DMS114 treated with DMSO at 0.1 percent for 48 hours (cell line): Measurements from ENCODE around the gene PLEKHO1.
"Not testable (repeated sequence)": the region's sequence is repeated elsewhere in the genome, so short reads cannot be mapped to it uniquely, and the experiment has no call there.

Experiments
- DNase-seq: peaks from one replicate; lab custom pipeline; 2025; ENCODE audit not compliant: unreplicated experiment; lab: John Stamatoyannopoulos, UW

Gene PLEKHO1, protein sequence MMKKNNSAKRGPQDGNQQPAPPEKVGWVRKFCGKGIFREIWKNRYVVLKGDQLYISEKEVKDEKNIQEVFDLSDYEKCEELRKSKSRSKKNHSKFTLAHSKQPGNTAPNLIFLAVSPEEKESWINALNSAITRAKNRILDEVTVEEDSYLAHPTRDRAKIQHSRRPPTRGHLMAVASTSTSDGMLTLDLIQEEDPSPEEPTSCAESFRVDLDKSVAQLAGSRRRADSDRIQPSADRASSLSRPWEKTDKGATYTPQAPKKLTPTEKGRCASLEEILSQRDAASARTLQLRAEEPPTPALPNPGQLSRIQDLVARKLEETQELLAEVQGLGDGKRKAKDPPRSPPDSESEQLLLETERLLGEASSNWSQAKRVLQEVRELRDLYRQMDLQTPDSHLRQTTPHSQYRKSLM

GRCh38 chr1:150149271-150150132 lies at the start of gene PLEKHO1:
PLEKHO1 (plus strand) TSS chr1:150149916; CDS start chr1:150150258, 342 bp downstream.
- DNase-seq = no peak

DNA sequence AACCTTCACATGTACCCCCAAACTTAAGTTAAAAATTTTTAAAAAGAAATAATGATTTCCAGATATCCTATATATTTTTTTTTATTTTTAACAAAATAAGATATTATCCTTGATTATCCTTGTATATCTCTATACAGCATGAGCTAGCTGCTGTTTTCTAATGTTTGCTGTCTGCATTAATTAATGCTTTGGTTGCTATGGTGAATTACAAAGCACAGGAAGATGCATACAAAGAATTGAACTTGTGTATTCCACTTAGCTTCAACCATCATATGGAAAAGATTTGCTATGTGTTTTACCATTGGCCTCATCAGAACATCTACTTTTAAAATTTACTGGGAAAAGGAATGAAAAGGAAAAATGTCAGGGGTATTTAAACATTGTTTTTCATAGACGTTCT lies 46.7 kb upstream of the PLEKHO1 start:
- DNase-seq = no peak

DNA sequence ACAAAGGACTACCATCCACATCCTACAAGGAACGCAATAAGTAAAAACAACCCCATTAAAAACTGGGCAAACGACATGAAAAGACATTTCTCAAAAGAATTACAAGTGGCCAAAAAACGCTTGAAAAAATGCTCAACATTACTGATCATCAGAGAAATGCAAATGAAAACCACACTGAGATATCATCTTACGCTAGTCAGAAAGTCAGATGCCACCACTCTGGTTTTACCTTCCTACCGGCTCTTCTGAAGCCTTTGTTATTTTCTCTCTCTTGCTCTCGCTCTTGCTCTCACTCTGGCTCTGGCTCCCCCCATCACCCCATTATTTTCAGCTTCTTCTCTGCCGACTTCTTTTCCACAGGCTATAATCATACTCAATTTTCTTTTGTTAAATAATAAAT lies 43.4 kb upstream of the PLEKHO1 start:
- DNase-seq = no peak

DNA sequence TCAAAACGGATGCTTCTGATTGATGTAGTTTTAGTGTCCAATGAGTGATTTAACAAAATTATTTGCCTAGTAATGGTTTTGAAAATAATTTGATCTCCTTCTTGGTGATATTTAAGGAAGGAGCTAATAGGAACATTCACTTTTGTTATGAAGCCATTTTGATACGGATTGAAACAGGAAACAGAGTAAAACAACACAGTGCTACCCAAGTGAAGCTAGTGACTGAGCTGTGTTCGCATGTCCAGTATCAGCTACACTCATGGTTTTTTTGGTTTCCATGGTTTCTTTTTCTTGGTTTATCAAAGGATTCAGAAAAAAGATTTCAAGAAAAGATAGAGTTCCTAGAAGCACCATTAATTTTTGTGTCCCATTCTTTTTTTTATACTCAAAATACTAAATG lies 40.1 kb upstream of the PLEKHO1 start:
- no peak for DNase-seq

DNA sequence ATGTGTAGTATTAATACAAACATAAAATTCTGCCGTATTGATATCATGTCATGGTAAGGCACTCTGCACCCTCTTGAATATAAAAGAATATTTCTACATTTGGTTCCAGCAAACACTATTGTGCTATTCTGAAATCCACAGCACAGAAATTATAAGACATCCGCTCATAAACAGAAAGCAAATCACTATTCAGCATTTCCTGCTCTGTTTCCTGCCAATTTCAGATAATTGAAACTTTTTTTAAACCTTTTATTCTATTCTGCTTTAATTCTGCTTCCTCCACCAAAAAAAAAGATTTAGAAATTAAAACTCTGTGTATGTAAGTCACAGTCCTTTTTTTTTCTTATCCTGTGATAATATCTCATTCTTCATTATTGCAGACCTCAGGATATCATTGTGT lies 39.6 kb upstream of the PLEKHO1 start:
- DNase-seq = no peak

- no peak for DNase-seq
These were observed 38.0 kb upstream of the PLEKHO1 start for GRCh38 chr1:150111670-150112069.

- DNase-seq = no peak
These were observed 34.6 kb upstream of the PLEKHO1 start for GRCh38 chr1:150115121-150115520.

GRCh38 chr1:150118716-150119115 lies 31.0 kb upstream of the PLEKHO1 start:
- DNase-seq = no peak

DNA sequence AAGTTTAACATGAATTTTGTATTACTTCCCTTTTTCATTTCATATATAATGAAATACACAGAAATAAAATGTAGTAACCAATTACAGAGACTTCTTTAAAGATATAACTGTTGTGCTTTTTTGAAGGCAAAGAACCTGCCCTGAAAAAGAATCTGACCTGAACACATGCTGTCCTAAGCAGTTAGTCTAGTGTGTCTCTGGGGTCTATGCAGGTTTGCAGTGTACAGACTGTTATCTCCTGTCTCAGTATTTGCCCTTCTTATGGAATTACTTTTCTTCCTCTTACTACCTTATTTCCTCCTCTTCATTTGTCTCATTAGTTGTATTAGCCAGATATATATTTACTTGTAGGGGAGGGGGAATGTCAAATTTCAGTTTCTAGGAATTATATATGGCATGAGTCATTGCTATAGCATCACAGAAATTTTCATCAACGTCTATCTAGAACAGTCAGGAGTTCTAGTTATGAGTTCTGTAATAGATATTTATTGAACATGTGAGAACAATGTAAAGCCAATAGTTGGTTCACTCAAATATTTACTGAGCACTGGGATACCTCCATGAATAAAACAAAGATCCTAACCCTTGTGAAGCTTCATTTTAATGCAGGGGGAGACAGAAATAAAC lies 28.4 kb upstream of the PLEKHO1 start:
- no peak for DNase-seq

DNA sequence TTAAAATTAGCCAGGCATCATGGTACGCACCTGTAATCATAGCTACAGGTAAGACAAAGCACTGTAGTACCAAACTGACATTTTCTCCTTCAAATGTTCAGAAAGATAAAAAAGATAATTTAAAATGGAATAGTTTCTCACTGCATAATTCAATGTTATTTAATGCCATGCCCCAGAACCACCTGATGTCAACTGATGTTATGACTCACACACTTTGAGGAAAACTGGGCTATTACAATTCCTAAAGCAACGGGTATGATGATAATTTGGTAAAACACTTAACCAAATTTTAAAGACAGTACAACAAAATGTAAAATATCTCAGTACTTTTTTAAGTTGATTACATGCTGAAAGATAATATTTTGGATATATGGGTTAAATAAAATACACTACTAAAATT lies 22.9 kb upstream of the PLEKHO1 start:
- no peak for DNase-seq

DNA sequence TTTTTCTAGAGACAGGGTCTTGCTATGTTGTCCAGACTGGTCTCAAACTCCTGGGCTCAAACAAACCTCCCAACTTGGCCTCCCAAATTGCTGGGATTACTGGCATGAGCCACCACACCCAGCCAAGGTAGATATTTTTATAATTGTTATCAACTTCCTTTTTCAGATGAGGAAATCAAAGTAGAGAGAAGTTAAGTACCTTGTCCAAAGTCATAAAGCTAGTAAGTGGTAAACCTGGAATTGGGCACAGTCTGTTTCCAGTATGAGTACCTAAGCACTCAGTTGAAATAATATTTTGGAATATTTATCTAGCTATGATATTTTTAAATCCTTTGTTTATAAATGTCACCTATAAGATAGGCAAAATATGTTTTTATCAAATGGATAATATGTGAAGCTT lies 22.3 kb upstream of the PLEKHO1 start:
- DNase-seq = no peak

DNA sequence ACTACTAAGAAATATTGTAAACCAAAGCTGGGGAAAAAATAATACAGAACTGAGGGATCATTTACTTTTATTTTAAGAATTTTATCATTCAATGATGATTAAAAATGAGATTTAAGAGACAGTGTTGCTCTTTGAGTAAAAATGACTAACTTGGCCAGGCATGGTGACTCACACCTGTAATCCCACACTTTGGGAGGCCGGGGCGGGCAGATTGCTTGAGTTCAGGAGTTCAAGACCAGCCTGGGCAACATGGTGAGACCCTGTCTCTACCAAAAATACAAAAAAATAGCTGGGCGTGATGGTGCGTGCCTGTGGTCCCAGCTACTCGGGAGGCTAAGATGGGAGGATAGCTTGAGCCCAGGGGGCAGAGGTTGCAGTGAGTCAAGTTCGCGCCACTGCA lies 21.8 kb upstream of the PLEKHO1 start:
- no peak for DNase-seq

GRCh38 chr1:150132372-150132771 lies 17.3 kb upstream of the PLEKHO1 start:
- no peak for DNase-seq

DNA sequence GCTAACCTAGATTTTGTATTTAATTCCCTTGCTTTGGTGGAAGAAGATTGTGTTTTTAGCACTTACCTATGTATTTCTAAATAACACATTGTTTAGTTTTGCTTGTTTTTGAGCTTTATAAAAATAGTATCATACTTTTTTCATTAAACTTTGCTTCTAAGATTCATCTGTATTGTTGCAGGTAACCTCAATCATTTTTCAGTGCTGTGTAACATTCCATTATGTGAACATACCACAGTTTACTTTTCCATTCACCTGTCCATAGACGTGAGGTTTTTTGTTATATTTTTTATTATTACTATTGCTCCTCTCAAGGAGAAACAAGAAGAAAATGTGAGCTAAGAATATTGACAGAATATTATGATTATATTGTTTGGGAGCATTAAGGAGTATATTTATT lies 15.2 kb upstream of the PLEKHO1 start:
- DNase-seq = no peak

DNA sequence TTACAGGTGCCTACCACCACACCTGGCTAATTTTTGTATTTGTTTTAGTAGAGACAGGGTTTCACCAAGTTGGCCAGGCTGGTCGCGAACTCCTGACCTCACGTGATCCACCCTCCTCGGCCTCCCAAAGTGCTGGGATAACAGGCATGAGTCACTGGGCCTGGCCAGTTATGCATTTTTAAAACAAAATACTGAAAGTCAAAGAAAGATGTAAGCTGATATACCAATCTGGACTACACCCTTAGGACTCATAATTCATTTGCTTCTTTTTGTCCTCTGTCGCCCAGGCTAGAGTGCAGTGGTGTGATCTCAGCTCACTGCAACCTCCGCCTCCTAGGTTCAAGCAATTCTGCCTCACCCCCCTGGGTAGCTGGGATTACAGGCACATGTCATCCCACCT lies 14.3 kb upstream of the PLEKHO1 start:
- DNase-seq = not testable (repeated sequence)

DNA sequence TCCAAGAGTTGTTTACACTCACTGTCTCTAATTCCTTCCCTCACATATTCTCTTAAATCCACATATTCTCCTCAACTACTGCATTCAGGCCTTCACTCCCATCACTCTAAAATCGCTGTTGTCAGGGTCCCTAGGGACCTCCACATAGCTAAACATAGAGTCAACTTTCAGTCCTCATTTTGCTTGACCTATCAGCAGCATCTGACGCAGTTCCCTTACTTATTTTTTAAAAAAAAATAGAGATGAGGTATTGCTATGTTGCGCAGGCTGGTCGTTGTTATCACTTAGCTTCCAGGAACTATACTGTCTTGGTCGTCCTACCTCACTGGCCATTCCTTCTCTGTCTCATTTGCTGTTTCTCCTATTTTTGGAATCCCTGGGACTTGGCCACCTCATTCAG lies 11.7 kb upstream of the PLEKHO1 start:
- no peak for DNase-seq

GRCh38 chr1:150141452-150141851 lies 8.3 kb upstream of the PLEKHO1 start:
- DNase-seq = no peak

DNA sequence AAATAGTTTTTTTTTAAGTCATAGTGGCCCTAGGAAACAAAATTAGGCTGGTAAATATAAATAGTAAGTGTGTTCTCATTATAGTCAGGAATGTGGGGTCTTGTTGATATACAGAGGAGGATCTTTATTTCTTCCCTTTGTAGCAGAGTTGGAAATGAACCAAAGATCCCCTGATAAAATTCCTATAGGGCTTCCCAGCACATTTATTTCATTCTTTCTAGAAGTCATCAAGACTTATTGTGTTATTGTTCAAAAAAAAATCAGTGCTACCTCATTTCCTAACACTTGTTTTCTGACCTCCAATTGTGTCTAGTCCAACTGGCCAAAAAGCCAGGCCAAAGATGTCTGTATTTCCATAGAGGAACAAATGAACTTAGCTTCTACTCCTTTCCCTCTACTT lies 7.6 kb upstream of the PLEKHO1 start:
- no peak for DNase-seq

DNA sequence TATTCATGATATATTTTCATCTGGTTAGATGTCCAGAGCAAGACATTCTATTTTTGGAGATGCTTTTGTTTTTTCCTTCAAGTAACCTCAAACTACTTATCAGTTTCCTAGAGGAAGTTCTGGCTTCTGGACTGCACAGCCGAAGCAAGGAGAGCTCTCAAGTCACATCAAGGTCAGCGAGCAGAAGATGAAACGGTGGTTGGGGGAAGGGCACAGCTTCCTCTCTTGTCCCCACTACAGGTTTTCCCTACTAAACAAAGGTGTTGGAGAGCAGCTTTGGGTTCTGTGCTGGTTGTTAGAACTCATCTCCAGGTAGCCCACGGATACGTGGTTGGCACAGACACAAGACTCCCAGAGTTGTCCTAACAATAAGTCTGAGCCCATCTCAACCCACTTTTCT lies 5.1 kb upstream of the PLEKHO1 start:
- no peak for DNase-seq

GRCh38 chr1:150146016-150146415 lies 3.7 kb upstream of the PLEKHO1 start:
- not testable (repeated sequence) for DNase-seq

DNA sequence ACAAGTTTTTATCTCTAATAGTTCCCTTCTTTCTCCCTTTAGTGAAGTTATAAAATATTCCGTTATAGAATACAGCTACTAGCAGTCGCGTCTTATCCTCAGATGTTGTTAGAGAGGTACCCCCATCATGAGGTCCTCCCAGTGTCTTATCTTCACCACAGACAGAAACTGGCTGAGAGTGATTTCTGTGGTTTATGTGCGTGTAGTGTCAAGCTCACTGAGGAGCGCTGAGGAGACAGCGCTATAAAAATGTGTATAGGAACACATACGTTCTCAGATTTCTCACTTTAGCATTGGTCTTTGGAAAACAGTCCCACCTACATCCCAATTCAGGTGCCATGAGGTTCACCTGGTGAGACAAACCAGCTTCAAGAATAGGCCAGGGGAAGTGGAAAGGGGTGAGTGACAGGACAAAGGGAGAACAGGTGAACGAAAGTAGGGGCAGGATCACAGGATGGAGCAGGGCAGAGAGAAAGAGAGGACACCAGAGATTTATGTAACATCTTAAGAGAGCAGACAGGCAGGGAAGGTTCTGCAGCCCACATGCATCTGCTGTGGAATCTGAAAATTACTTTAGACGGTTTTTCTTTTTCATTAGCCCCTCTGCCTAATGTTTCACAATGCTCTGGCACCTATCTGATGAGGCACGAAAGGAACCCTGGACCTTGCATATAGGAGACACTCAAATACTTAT lies 2.7 kb upstream of the PLEKHO1 start:
- DNase-seq = no peak
